MCF 10A (cell line): ENCODE results near the gene RETREG1. TPM values are rescaled to one million over a fixed set of nuclear protein-coding genes. Genes with fewer than 3 reads are reported as not detected.
A peak's percentile ranks its signal among the peaks of the same experiment; 100 is the strongest.

Experiments used
- BruUV-seq: library from RNA; stranded (reverse); fragments of 400-500 nt; replicated peaks from 2 replicates; lab custom pipeline; 2021; lab: Mats Ljungman, UMichigan
- CTCF ChIA-PET: fragments of 300-600 bp; sonication (Branson Sonifier 250); formaldehyde crosslinking; extraction: SDS; loops from one replicate; lab custom pipeline; 2021; ENCODE audit warnings: antibody characterized with exemption, inconsistent platforms; lab: Yijun Ruan, JAX
- POLR2A ChIA-PET: fragments of 300-600, 350-650 bp; sonication (Branson Sonifier 250); formaldehyde crosslinking; extraction: SDS; loops from one replicate; lab custom pipeline; 2020; ENCODE audit warnings: antibody characterized with exemption, inconsistent platforms; lab: Yijun Ruan, JAX
- DNase-seq: peaks from one replicate; pipeline ENCODE4 v3.0.0-alpha.2; 2018; ENCODE audit not compliant: unreplicated experiment
- H3K27ac Mint-ChIP-seq: one replicate; pipeline ENCODE4 v1.8.0; 2022; ENCODE audit warnings: mild to moderate bottlenecking, low read depth, mixed read lengths; ENCODE audit not compliant: unreplicated experiment
- H3K27me3 Mint-ChIP-seq: one replicate; pipeline ENCODE4 v1.8.0; 2022; ENCODE audit warnings: mixed read lengths; ENCODE audit not compliant: insufficient read depth, unreplicated experiment
- H3K36me3 Mint-ChIP-seq: one replicate; pipeline ENCODE4 v1.8.0; 2022; ENCODE audit warnings: mild to moderate bottlenecking, moderate library complexity, mixed read lengths; ENCODE audit not compliant: insufficient read depth, unreplicated experiment
- H3K4me1 Mint-ChIP-seq: one replicate; pipeline ENCODE4 v1.8.0; 2022; ENCODE audit warnings: mixed read lengths; ENCODE audit not compliant: insufficient read depth, unreplicated experiment
- H3K4me3 Mint-ChIP-seq: one replicate; pipeline ENCODE4 v1.8.0; 2022; ENCODE audit warnings: mild to moderate bottlenecking, moderate library complexity, mixed read lengths; ENCODE audit not compliant: unreplicated experiment
- H3K9me3 Mint-ChIP-seq: one replicate; pipeline ENCODE4 v1.8.0; 2022; ENCODE audit warnings: mixed read lengths; ENCODE audit not compliant: unreplicated experiment
- intact Hi-C: fragments of 100-400 bp; cut with micrococcal nuclease; formaldehyde crosslinking; loops from 2 replicates; pipeline ENCODE4 v1.14.1; 2022
- total RNA-seq: library from RNA; stranded (reverse); gene quantifications from 2 replicates; pipeline ENCODE4 v1.2.3, GENCODE V29; 2022
- TF ChIP-seq, protein P1 (sequence below): fragments of 200-600 bp; IDR thresholded peaks from one replicate; pipeline ENCODE4 v1.8.0; 2022; ENCODE audit warnings: antibody characterized with exemption, mild to moderate bottlenecking; ENCODE audit not compliant: unreplicated experiment

The RETREG1 gene
- total RNA-seq, 1 experiment from 2014 or later: 4.9 TPM

DNA sequence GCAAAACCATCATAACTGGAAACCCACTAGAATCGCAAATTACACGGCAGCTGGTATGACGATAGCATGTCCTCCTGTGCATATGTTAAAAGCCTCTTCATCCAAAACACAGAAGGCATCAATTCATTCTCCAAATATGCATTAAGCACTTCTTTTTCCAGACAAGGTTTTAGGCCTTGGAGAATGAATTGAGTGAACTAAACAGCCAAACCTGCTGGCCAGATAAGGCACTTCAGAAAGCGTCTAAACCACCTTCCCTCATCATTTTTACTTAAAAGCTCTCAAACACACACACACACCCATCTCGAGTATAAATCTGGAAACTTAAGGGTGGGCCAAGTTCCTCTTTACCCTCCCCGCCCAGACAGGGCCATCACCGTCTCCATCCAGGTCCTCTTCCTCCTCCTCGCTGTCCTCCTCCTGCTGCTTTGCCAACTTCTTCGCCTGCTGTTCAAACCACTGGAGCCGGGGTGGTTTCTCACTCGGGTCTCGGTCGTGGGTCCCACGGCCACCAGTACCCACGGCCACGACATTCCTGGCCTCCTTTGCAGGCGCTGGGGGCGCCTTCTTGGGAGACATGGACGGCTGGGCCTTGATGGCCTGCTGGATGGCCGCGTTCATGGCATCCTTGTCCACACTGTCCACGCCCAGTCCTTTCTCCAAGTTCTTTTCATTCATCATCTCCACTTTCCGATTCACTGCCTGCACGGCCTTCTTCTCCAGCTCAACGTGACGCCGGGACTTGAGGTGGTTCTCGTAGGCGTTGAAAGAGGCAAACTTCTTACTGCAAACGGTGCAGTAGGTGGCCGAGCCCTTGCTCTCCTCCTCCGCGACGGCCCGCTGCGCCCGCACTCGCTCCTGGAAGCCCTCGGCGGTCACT lies 151.9 kb downstream of the RETREG1 start:
- H3K4me1 Mint-ChIP-seq: peaks cover 57% of the 10 kb centered on the region
- peak overlapping the region; percentile 98 for H3K4me3 Mint-ChIP-seq
- TF ChIP-seq, protein P1, sequence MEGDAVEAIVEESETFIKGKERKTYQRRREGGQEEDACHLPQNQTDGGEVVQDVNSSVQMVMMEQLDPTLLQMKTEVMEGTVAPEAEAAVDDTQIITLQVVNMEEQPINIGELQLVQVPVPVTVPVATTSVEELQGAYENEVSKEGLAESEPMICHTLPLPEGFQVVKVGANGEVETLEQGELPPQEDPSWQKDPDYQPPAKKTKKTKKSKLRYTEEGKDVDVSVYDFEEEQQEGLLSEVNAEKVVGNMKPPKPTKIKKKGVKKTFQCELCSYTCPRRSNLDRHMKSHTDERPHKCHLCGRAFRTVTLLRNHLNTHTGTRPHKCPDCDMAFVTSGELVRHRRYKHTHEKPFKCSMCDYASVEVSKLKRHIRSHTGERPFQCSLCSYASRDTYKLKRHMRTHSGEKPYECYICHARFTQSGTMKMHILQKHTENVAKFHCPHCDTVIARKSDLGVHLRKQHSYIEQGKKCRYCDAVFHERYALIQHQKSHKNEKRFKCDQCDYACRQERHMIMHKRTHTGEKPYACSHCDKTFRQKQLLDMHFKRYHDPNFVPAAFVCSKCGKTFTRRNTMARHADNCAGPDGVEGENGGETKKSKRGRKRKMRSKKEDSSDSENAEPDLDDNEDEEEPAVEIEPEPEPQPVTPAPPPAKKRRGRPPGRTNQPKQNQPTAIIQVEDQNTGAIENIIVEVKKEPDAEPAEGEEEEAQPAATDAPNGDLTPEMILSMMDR: no peak
- H3K27ac Mint-ChIP-seq: peak overlapping the region; percentile 98
- BruUV-seq: TSS peak; percentile 73
- intact Hi-C loops: no loop called here
- H3K9me3 Mint-ChIP-seq: no peaks in the 10 kb centered on the region
- peaks cover 48% of the 10 kb centered on the region for H3K36me3 Mint-ChIP-seq
- H3K27me3 Mint-ChIP-seq: no peaks in the 10 kb centered on the region
- ChIA-PET CTCF (interaction anchor here (0.5 to 1.5 kb wide), 5 partner anchors 9 to 304 kb away, joined by 3 to 9 read pairs (median 3); no protein-coding TSS in a partner anchor), POLR2A (interaction anchor here (0.6 to 3.9 kb wide), 8 partner anchors 9 to 739 kb away, joined by 3 to 25 read pairs (median 4); no protein-coding TSS in a partner anchor)
- DNase-seq: no peak

DNA sequence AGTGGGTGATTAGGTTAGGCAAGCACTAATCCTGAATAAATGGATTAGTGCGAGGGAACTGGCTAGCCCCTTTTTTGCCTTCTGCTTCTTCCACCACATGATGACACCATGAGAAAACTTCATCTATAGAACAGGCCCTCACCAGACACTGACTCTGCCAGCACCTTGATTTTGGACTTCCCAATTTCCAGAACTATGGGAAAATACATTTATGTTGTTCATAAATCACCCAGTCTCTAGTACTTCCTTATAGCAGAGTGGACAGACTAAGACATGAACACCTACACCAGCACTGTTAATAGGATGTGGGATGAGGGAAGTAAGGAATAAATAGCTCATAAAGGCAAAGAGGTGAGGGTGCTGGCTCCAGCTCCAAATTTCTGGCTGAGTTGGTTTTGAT lies 152.6 kb downstream of the RETREG1 start:
- no peak for DNase-seq
- peak overlapping the region; percentile 98 for H3K4me3 Mint-ChIP-seq
- H3K36me3 Mint-ChIP-seq: peaks cover 50% of the 10 kb centered on the region
- H3K4me1 Mint-ChIP-seq: peaks cover 63% of the 10 kb centered on the region
- no peaks in the 10 kb centered on the region for H3K27me3 Mint-ChIP-seq
- intact Hi-C loops: no loop called here
- H3K9me3 Mint-ChIP-seq: no peaks in the 10 kb centered on the region
- peak overlapping the region; percentile 98 for H3K27ac Mint-ChIP-seq
- POLR2A ChIA-PET: interaction anchor here (0.6 to 2.6 kb wide), 4 partner anchors 8 to 221 kb away, joined by 3 to 10 read pairs (median 6); no protein-coding TSS in a partner anchor
- BruUV-seq: no TSS peak
- TF ChIP-seq, protein P1: no peak
- CTCF ChIA-PET: interaction anchor here (1.0 to 1.5 kb wide), 2 partner anchors 8 to 303 kb away, joined by 5 to 9 read pairs; no protein-coding TSS in a partner anchor

DNA sequence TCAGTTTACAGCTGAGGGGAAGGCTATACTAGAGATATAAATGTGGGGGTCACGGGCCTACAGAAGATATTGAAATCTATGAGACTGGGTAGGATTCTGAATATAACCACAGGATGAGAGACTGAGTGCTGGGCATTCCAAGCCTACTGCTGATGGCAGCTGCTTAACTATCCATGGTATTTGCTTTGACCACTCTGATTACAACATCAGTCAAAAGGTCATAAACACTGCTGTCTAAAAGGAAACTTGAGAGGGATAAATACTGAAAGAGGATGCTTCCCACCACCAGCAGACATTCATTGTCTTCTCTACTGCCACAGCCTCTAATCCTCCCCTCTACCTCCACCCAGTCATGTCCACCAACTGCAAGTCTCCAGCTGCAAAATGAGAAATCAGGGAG lies 155.0 kb downstream of the RETREG1 start:
- POLR2A ChIA-PET: no interaction called here
- TF ChIP-seq, protein P1: no peak
- Mint-ChIP-seq H3K9me3 (no peaks in the 10 kb centered on the region), H3K36me3 (peaks cover 45% of the 10 kb centered on the region), H3K27me3 (no peaks in the 10 kb centered on the region), H3K4me3 (no peak overlapping the region), H3K27ac (no peak overlapping the region), H3K4me1 (peaks cover 47% of the 10 kb centered on the region)
- CTCF ChIA-PET: interaction anchor here (0.6 to 1.6 kb wide), 3 partner anchors 128 to 728 kb away, joined by 3 to 9 read pairs (median 6); no protein-coding TSS in a partner anchor
- intact Hi-C loops: no loop called here
- BruUV-seq: no TSS peak
- DNase-seq: peak; percentile 41

DNA sequence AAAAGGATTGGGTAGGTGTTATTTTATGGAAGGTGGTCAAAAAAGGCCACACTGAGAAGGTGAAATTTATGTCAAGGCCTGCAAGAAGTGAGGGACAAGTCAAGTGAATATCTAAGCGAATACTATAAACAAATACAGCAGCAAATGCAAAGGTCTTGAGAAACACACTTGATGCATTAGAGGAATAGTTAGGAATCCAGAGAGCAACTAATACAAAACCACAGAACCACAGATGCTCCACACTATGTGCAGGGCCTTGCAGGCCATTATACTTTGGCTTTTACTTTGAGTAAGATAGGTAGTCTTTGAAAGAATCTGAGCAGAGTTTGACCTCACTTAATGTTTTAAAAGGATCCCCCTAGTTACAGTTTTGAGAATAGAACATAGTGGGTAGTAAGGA lies 155.8 kb downstream of the RETREG1 start:
- H3K4me1 Mint-ChIP-seq: peaks cover 49% of the 10 kb centered on the region
- H3K9me3 Mint-ChIP-seq: no peaks in the 10 kb centered on the region
- H3K4me3 Mint-ChIP-seq: no peak overlapping the region
- CTCF ChIA-PET: interaction anchor here (0.9 kb wide), 1 partner anchor 90 kb away, joined by 4 read pairs; no protein-coding TSS in a partner anchor
- no peaks in the 10 kb centered on the region for H3K27me3 Mint-ChIP-seq
- DNase-seq: no peak
- BruUV-seq: no TSS peak
- intact Hi-C loops: no loop called here
- peaks cover 52% of the 10 kb centered on the region for H3K36me3 Mint-ChIP-seq
- TF ChIP-seq, protein P1: no peak
- H3K27ac Mint-ChIP-seq: peak overlapping the region; percentile 54
- POLR2A ChIA-PET: no interaction called here
